OCI-LY1 (cell line): ENCODE results near the gene PPP1CC.

Experiments used
- H2AFZ ChIP-seq: fragments of 200-600 bp; sonication (generic), shearing (Covaris generic); 2 replicates; pipeline ENCODE4 v1.6.0; 2014; ENCODE audit warnings: antibody characterized with exemption, mild to moderate bottlenecking, low read length
- H3F3A ChIP-seq: fragments of 200-600 bp; sonication (generic), shearing (Covaris generic); 2 replicates; pipeline ENCODE4 v1.6.0; 2014; ENCODE audit warnings: mild to moderate bottlenecking, antibody characterized with exemption, low read length, moderate library complexity; ENCODE audit not compliant: insufficient read depth
- H3K27ac ChIP-seq: fragments of 200-600 bp; sonication (generic); 2 replicates; pipeline ENCODE4 v1.5.1; 2014; ENCODE audit warnings: low read length, mixed run types, mild to moderate bottlenecking, low read depth; ENCODE audit not compliant: poor library complexity, severe bottlenecking
- H3K27me3 ChIP-seq: fragments of 200-600 bp; sonication (generic); 2 replicates; pipeline ENCODE4 v1.6.0; 2014; ENCODE audit warnings: antibody characterized with exemption, mild to moderate bottlenecking, low read length, moderate library complexity; ENCODE audit not compliant: insufficient read depth
- H3K36me3 ChIP-seq: fragments of 200-600 bp; sonication (generic); 2 replicates; pipeline ENCODE4 v1.6.1; 2014; ENCODE audit warnings: mild to moderate bottlenecking, antibody characterized with exemption, low read length, moderate library complexity, mixed read lengths; ENCODE audit not compliant: insufficient read depth
- H3K4me1 ChIP-seq: fragments of 200-600 bp; sonication (generic); 2 replicates; pipeline ENCODE4 v1.5.1; 2014; ENCODE audit warnings: mild to moderate bottlenecking, low read length, moderate library complexity; ENCODE audit not compliant: insufficient read depth, severe bottlenecking
- H3K4me2 ChIP-seq: fragments of 200-600 bp; sonication (generic), shearing (Covaris generic); 2 replicates; pipeline ENCODE4 v1.6.1; 2014; ENCODE audit warnings: low read length
- H3K4me3 ChIP-seq: fragments of 200-600 bp; sonication (generic); 2 replicates; pipeline ENCODE4 v1.5.1; 2014; ENCODE audit warnings: low read length, low read depth, mild to moderate bottlenecking, mixed read lengths; ENCODE audit not compliant: poor library complexity, severe bottlenecking
- H3K79me2 ChIP-seq: fragments of 200-600 bp; shearing (Covaris generic); 2 replicates; pipeline ENCODE4 v1.6.1; 2016; ENCODE audit warnings: mixed run types, low read length, mixed read lengths; ENCODE audit not compliant: insufficient read depth
- H3K9ac ChIP-seq: fragments of 200-600 bp; sonication (generic), shearing (Covaris generic); 2 replicates; pipeline ENCODE4 v1.6.1; 2014; ENCODE audit warnings: mild to moderate bottlenecking, low read length, mixed read lengths
- H3K9me2 ChIP-seq: fragments of 200-600 bp; sonication (generic), shearing (Covaris generic); 2 replicates; pipeline ENCODE4 v1.6.1; 2014; ENCODE audit warnings: low read depth, mild to moderate bottlenecking, low read length, mixed read lengths
- H3K9me3 ChIP-seq: fragments of 200-600 bp; shearing (Covaris generic); 2 replicates; pipeline ENCODE4 v1.6.1; 2014; ENCODE audit warnings: low read length, mixed read lengths
- H4K20me1 ChIP-seq: fragments of 200-600 bp; sonication (generic), shearing (Covaris generic); 2 replicates; pipeline ENCODE4 v1.6.0; 2016; ENCODE audit warnings: mild to moderate bottlenecking, low read length; ENCODE audit not compliant: insufficient read depth
- EZH2 ChIP-seq: fragments of 200-600 bp; sonication (generic), shearing (Covaris generic); IDR thresholded peaks from 2 replicates; pipeline ENCODE4 v1.8.0; 2017; ENCODE audit warnings: borderline replicate concordance, mixed run types, mild to moderate bottlenecking, antibody characterized with exemption, low read length, moderate library complexity, mixed read lengths
- TF ChIP-seq, protein P1 (sequence below): fragments of 200-600 bp; sonication (generic), shearing (Covaris generic); IDR thresholded peaks from 2 replicates; pipeline ENCODE4 v1.5.1; 2017; ENCODE audit warnings: mild to moderate bottlenecking, antibody characterized with exemption, low read length, moderate library complexity, mixed read lengths

PPP1CC gene

DNA sequence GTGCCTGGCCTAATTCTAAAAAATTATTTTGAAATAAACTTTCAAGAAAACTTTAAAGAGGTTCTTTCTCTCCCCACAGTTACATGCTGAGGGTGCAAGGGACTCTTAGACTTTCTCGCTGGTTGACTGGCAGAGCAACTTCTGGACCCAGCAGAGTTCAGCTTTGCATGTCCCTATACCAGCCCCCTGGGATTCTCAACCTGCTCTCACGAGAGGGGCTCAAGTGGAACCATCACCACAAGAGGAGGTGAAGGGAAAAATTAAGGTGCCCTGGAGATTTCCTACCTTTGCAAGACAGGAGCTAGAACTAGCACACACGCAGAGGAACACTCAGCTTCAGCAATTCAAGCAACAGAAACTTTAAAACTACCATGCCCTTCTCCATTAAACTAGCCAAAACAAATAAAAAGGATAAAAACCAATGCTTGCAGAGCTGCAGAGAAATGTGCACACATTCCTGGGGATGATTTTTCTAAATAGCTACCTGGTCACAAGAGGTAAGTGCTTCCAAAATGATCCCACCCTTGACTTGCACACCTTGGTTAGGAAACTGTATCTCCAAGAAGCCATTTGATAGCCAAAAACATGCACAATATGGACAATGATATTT is 56.3 kb downstream of the PPP1CC start:
- no peaks in the 10 kb centered on the region for H3K79me2 ChIP-seq
- peaks cover 30% of the 10 kb centered on the region for H3K36me3 ChIP-seq
- peak overlapping the region; percentile 49 for H3K27ac ChIP-seq
- H3K4me1 ChIP-seq = peaks cover 51% of the 10 kb centered on the region
- no peaks in the 10 kb centered on the region for H4K20me1 ChIP-seq
- H2AFZ ChIP-seq = no peak overlapping the region
- no peak for TF ChIP-seq EZH2
- TF ChIP-seq, protein P1, sequence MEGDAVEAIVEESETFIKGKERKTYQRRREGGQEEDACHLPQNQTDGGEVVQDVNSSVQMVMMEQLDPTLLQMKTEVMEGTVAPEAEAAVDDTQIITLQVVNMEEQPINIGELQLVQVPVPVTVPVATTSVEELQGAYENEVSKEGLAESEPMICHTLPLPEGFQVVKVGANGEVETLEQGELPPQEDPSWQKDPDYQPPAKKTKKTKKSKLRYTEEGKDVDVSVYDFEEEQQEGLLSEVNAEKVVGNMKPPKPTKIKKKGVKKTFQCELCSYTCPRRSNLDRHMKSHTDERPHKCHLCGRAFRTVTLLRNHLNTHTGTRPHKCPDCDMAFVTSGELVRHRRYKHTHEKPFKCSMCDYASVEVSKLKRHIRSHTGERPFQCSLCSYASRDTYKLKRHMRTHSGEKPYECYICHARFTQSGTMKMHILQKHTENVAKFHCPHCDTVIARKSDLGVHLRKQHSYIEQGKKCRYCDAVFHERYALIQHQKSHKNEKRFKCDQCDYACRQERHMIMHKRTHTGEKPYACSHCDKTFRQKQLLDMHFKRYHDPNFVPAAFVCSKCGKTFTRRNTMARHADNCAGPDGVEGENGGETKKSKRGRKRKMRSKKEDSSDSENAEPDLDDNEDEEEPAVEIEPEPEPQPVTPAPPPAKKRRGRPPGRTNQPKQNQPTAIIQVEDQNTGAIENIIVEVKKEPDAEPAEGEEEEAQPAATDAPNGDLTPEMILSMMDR = no peak
- H3F3A ChIP-seq = no peaks in the 10 kb centered on the region
- H3K4me3 ChIP-seq = peak overlapping the region; percentile 71
- peak overlapping the region; percentile 81; the same call in 1 of the 2 replicates for H3K9ac ChIP-seq
- peak overlapping the region; percentile 88 for H3K4me2 ChIP-seq
- no peaks in the 10 kb centered on the region for H3K9me2 ChIP-seq
- no peaks in the 10 kb centered on the region for H3K9me3 ChIP-seq
- no peaks in the 10 kb centered on the region for H3K27me3 ChIP-seq

DNA sequence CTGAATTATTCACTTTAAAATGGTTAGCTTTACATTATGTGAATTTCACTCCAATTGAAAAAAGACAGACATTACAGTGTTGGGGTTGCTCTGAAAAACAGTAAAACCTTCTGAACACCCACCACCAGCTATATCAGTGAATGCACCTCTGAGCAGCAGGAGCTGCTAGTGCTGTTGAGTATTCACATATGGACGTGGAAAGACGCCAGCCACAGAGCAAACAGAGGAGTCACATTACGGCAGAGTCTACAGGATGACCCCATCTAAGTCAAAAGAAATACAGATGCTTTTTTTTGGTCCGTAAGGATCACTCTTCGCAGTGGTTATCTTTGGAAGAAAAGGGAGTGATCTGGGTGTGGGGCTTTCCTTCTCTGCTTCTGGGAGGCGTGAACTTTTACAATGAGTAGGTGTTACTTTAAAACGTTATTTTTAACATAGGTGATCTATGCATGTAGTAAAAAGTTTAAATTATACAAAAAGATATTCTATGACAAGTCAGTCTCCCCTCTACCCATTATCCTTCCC is 58.3 kb downstream of the PPP1CC start:
- Histone ChIP-seq H3K36me3 (peaks cover 37% of the 10 kb centered on the region), H3K4me2 (no peak overlapping the region), H3K9ac (no peak overlapping the region), H3K4me3 (no peak overlapping the region), H3K4me1 (peaks cover 61% of the 10 kb centered on the region), H3K9me2 (no peaks in the 10 kb centered on the region), H3K79me2 (no peaks in the 10 kb centered on the region), H3K9me3 (no peaks in the 10 kb centered on the region), H3K27me3 (no peaks in the 10 kb centered on the region), H3K27ac (no peak overlapping the region), H4K20me1 (no peaks in the 10 kb centered on the region), H3F3A (no peaks in the 10 kb centered on the region), H2AFZ (no peak overlapping the region)
- no peak for TF ChIP-seq EZH2
- TF ChIP-seq, protein P1 = no peak

DNA sequence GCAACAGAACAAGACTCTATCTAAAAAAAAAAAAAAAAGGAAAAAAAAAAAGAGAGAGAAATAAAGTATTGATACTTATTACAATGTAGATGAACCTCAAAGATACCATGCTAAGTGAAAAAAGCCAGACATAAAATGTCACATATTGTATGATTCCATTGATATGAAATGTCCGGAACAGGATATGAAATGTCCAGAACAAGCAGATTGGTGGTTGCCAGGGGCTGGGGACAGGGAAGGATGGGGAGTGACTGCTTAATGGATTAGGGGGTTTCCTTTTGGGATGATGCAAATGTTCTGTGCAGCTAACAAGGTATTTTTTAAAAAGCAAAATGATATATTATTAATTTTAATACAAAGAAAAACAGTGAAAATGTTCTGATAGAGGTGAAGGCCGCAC is 58.8 kb downstream of the PPP1CC start:
- H3K36me3 ChIP-seq = peaks cover 37% of the 10 kb centered on the region
- H3K4me1 ChIP-seq = peaks cover 62% of the 10 kb centered on the region
- H3K27me3 ChIP-seq = no peaks in the 10 kb centered on the region
- H3K79me2 ChIP-seq = no peaks in the 10 kb centered on the region
- H4K20me1 ChIP-seq = no peaks in the 10 kb centered on the region
- H3K27ac ChIP-seq = no peak overlapping the region
- H3K4me3 ChIP-seq = no peak overlapping the region
- no peak overlapping the region for H2AFZ ChIP-seq
- H3K9me3 ChIP-seq = no peaks in the 10 kb centered on the region
- H3K9ac ChIP-seq = no peak overlapping the region
- TF ChIP-seq, protein P1 = no peak
- TF ChIP-seq EZH2 = no peak
- H3K9me2 ChIP-seq = no peaks in the 10 kb centered on the region
- H3F3A ChIP-seq = no peaks in the 10 kb centered on the region
- no peak overlapping the region for H3K4me2 ChIP-seq
